SK-N-SH treated with all-trans-retinoic acid at 6 μM for 48 hours (cell line): Measurements from ENCODE around the gene TREML4.

Experiments
- ATAC-seq: fragments of 200-7000 bp; cut with Tn5 transposase; 3 replicates; pipeline ENCODE4 v1.9.1; 2020; ENCODE audit warnings: mild to moderate bottlenecking, moderate library complexity
- BACH2 ChIP-seq: fragments of 250-450 bp; sonication (Bioruptor Pico); IDR thresholded peaks from 2 replicates; pipeline ENCODE4 v1.9.0; 2021; ENCODE audit warnings: mild to moderate bottlenecking, borderline replicate concordance
- ESRRG ChIP-seq: fragments of 250-450 bp; sonication (Bioruptor Pico); IDR thresholded peaks from 2 replicates; pipeline ENCODE4 v1.6.1; 2021; ENCODE audit warnings: mild to moderate bottlenecking
- GLIS3 ChIP-seq: fragments of 250-450 bp; sonication (Bioruptor Pico); IDR thresholded peaks from 2 replicates; pipeline ENCODE4 v1.5.0; 2020; ENCODE audit warnings: mild to moderate bottlenecking, moderate library complexity
- PPARA ChIP-seq: fragments of 250-450 bp; sonication (Bioruptor Pico); IDR thresholded peaks from 2 replicates; pipeline ENCODE4 v1.5.0; 2020; ENCODE audit warnings: mild to moderate bottlenecking, borderline replicate concordance
- RARB ChIP-seq: fragments of 250-450 bp; sonication (Bioruptor Pico); IDR thresholded peaks from 2 replicates; pipeline ENCODE4 v1.8.0; 2021; ENCODE audit warnings: mild to moderate bottlenecking, moderate library complexity
- SNAI2 ChIP-seq: fragments of 250-450 bp; sonication (Bioruptor Pico); IDR thresholded peaks from 2 replicates; pipeline ENCODE4 v1.5.0; 2020; ENCODE audit warnings: mild to moderate bottlenecking, moderate library complexity
- TCF4 ChIP-seq: fragments of 250-450 bp; sonication (Bioruptor Pico); IDR thresholded peaks from 2 replicates; pipeline ENCODE4 v1.8.0; 2021; ENCODE audit warnings: mild to moderate bottlenecking, moderate library complexity, borderline replicate concordance
- TOX ChIP-seq: fragments of 250-450 bp; sonication (Bioruptor Pico); IDR thresholded peaks from 2 replicates; pipeline ENCODE4 v1.8.0; 2021; ENCODE audit warnings: mild to moderate bottlenecking, moderate library complexity, borderline replicate concordance
- ZC3H10 ChIP-seq: fragments of 250-450 bp; sonication (Bioruptor Pico); IDR thresholded peaks from 2 replicates; pipeline ENCODE4 v1.5.1; 2021; ENCODE audit warnings: mild to moderate bottlenecking, moderate library complexity
- ZFP3 ChIP-seq: fragments of 250-450 bp; sonication (Bioruptor Pico); IDR thresholded peaks from 2 replicates; pipeline ENCODE4 v1.5.0; 2020; ENCODE audit warnings: mild to moderate bottlenecking, moderate library complexity
- ZFP30 ChIP-seq: fragments of 450-650 bp; formaldehyde crosslinking; IDR thresholded peaks from 2 replicates; pipeline ENCODE4 v1.5.0; 2022; ENCODE audit warnings: mild to moderate bottlenecking, moderate library complexity
- ZNF565 ChIP-seq: fragments of 450-650 bp; formaldehyde crosslinking; conservative IDR thresholded peaks from 2 replicates; pipeline ENCODE4 v1.5.0; 2020; ENCODE audit warnings: low read depth, mild to moderate bottlenecking, moderate library complexity
- ZNF70 ChIP-seq: fragments of 450-650 bp; formaldehyde crosslinking; IDR thresholded peaks from 2 replicates; pipeline ENCODE4 v1.5.0; 2020; ENCODE audit warnings: mild to moderate bottlenecking, moderate library complexity
- ZNF8 ChIP-seq: fragments of 450-650 bp; formaldehyde crosslinking; IDR thresholded peaks from 2 replicates; pipeline ENCODE4 v1.5.0; 2020; ENCODE audit warnings: mild to moderate bottlenecking, moderate library complexity
- TF ChIP-seq, protein P1 (sequence below): fragments of 250-450 bp; sonication (Bioruptor Pico); IDR thresholded peaks from 2 replicates; pipeline ENCODE4 v1.5.1; 2020; ENCODE audit warnings: low read depth, mild to moderate bottlenecking, moderate library complexity
- TF ChIP-seq, protein P2 (sequence below): fragments of 250-450 bp; sonication (Bioruptor Pico); IDR thresholded peaks from 2 replicates; pipeline ENCODE4 v1.5.0; 2020; ENCODE audit warnings: mild to moderate bottlenecking, moderate library complexity
- TF ChIP-seq, protein P3 (sequence below): fragments of 250-450 bp; sonication (Bioruptor Pico); IDR thresholded peaks from 2 replicates; pipeline ENCODE4 v1.5.1; 2021; ENCODE audit warnings: mild to moderate bottlenecking, moderate library complexity
- TF ChIP-seq, protein P4 (sequence below): fragments of 250-450 bp; sonication (Bioruptor Pico); IDR thresholded peaks from 2 replicates; pipeline ENCODE4 v1.8.0; 2020; ENCODE audit warnings: mild to moderate bottlenecking, moderate library complexity, borderline replicate concordance
- TF ChIP-seq, protein P5 (sequence below): fragments of 250-450 bp; sonication (Bioruptor Pico); IDR thresholded peaks from 2 replicates; pipeline ENCODE4 v1.8.0; 2021; ENCODE audit warnings: low read depth, mild to moderate bottlenecking, moderate library complexity, borderline replicate concordance

The TREML4 gene, protein sequence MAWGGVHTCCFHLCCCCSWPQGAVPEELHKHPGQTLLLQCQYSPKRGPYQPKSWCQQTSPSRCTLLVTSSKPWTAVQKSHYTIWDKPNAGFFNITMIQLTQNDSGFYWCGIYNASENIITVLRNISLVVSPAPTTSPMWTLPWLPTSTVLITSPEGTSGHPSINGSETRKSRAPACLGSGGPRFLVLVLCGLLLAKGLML

DNA sequence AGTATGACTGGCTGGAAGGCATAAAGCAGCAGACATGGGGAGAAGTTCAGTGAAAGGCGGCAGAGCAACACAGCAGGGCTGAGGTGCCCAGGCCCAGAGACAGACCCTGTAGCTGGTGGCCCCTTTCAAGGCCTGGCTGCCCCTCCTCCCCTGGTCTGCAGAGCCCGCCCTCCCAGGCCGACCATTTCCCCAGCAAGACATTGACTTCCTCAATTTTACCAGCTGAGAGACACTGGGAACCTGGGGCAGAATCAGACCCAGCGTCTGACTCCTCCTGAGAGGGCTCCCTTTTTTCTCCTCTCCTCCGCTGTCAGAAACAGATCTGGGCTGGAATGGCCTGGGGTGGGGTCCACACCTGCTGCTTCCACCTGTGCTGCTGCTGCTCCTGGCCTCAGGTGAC, at the start of gene TREML4:
TREML4 (plus strand) TSS at position 254 of the 400 bp plus-strand sequence; CDS start at position 333, 79 bp downstream.
- no peak for TF ChIP-seq RARB
- TF ChIP-seq, protein P1, sequence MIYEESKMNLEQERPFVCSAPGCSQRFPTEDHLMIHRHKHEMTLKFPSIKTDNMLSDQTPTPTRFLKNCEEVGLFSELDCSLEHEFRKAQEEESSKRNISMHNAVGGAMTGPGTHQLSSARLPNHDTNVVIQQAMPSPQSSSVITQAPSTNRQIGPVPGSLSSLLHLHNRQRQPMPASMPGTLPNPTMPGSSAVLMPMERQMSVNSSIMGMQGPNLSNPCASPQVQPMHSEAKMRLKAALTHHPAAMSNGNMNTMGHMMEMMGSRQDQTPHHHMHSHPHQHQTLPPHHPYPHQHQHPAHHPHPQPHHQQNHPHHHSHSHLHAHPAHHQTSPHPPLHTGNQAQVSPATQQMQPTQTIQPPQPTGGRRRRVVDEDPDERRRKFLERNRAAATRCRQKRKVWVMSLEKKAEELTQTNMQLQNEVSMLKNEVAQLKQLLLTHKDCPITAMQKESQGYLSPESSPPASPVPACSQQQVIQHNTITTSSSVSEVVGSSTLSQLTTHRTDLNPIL (CRISPR knock-in tag), result no peak
- no peak for TF ChIP-seq TOX (CRISPR knock-in tag)
- no peak for TF ChIP-seq ZNF8 (CRISPR knock-in tag)
- TF ChIP-seq ESRRG (CRISPR knock-in tag), result no peak
- TF ChIP-seq SNAI2 (CRISPR knock-in tag), result no peak
- TF ChIP-seq, protein P2, sequence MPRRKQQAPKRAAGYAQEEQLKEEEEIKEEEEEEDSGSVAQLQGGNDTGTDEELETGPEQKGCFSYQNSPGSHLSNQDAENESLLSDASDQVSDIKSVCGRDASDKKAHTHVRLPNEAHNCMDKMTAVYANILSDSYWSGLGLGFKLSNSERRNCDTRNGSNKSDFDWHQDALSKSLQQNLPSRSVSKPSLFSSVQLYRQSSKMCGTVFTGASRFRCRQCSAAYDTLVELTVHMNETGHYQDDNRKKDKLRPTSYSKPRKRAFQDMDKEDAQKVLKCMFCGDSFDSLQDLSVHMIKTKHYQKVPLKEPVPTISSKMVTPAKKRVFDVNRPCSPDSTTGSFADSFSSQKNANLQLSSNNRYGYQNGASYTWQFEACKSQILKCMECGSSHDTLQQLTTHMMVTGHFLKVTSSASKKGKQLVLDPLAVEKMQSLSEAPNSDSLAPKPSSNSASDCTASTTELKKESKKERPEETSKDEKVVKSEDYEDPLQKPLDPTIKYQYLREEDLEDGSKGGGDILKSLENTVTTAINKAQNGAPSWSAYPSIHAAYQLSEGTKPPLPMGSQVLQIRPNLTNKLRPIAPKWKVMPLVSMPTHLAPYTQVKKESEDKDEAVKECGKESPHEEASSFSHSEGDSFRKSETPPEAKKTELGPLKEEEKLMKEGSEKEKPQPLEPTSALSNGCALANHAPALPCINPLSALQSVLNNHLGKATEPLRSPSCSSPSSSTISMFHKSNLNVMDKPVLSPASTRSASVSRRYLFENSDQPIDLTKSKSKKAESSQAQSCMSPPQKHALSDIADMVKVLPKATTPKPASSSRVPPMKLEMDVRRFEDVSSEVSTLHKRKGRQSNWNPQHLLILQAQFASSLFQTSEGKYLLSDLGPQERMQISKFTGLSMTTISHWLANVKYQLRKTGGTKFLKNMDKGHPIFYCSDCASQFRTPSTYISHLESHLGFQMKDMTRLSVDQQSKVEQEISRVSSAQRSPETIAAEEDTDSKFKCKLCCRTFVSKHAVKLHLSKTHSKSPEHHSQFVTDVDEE (CRISPR knock-in tag), result no peak
- no peak for TF ChIP-seq GLIS3 (CRISPR knock-in tag)
- no peak for TF ChIP-seq ZFP30 (CRISPR knock-in tag)
- no peak for TF ChIP-seq ZNF565 (CRISPR knock-in tag)
- TF ChIP-seq BACH2 (CRISPR knock-in tag), result no peak
- TF ChIP-seq, protein P3, sequence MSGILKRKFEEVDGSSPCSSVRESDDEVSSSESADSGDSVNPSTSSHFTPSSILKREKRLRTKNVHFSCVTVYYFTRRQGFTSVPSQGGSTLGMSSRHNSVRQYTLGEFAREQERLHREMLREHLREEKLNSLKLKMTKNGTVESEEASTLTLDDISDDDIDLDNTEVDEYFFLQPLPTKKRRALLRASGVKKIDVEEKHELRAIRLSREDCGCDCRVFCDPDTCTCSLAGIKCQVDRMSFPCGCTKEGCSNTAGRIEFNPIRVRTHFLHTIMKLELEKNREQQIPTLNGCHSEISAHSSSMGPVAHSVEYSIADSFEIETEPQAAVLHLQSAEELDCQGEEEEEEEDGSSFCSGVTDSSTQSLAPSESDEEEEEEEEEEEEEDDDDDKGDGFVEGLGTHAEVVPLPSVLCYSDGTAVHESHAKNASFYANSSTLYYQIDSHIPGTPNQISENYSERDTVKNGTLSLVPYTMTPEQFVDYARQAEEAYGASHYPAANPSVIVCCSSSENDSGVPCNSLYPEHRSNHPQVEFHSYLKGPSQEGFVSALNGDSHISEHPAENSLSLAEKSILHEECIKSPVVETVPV (CRISPR knock-in tag), result no peak
- no peak for TF ChIP-seq ZFP3 (CRISPR knock-in tag)
- TF ChIP-seq, protein P4, sequence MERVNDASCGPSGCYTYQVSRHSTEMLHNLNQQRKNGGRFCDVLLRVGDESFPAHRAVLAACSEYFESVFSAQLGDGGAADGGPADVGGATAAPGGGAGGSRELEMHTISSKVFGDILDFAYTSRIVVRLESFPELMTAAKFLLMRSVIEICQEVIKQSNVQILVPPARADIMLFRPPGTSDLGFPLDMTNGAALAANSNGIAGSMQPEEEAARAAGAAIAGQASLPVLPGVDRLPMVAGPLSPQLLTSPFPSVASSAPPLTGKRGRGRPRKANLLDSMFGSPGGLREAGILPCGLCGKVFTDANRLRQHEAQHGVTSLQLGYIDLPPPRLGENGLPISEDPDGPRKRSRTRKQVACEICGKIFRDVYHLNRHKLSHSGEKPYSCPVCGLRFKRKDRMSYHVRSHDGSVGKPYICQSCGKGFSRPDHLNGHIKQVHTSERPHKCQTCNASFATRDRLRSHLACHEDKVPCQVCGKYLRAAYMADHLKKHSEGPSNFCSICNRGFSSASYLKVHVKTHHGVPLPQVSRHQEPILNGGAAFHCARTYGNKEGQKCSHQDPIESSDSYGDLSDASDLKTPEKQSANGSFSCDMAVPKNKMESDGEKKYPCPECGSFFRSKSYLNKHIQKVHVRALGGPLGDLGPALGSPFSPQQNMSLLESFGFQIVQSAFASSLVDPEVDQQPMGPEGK (CRISPR knock-in tag), result no peak
- no peak for TF ChIP-seq ZC3H10 (CRISPR knock-in tag)
- ATAC-seq, result no peak

DNA sequence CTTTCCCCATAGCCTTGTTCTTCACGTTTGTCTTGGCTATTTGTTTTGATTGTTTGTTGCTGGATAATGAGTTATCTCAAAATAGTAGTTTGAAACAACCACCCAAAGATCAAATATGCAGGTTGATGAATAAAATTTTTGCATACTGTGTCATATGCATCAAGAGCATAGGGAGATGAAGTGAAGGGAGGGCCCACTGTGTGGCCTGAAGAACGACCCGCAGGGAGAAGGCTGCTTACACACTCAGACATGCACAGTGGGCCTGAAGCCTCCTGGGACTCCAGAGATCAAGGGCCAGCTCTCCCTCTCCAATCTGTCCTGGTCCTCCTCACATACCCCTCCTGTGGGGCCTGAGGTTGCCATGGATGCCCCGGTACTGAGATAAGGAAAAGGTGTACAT, 49.0 kb upstream of the TREML4 start:
- no peak for ATAC-seq

DNA sequence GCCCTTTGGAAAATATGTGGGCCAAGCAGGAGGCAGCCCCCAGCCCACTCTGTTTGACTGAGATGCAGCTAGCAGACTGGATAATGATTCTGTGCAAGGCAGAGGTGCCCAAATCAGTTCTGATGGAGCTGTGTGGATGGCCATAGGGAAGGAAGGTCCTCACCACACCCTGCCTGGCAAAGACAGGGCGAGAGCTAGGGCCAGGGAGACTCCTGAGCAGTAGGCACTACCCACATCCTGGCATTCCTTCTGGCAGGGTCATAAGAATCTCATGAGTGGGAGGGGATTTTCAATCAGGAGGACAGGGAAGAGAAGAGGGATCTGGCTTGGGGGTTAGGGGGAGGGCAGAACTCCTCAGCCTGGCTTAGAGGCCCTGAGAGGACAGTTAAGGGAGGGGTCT, 46.6 kb upstream of the TREML4 start:
- TF ChIP-seq ZC3H10 (CRISPR knock-in tag) (no peak), TCF4 (CRISPR knock-in tag) (no peak), SNAI2 (CRISPR knock-in tag) (no peak), ZNF565 (CRISPR knock-in tag) (no peak)
- ATAC-seq, result no peak

More for the DNA sequence above, 49.0 kb upstream of the TREML4 start:
- TF ChIP-seq, protein P5, sequence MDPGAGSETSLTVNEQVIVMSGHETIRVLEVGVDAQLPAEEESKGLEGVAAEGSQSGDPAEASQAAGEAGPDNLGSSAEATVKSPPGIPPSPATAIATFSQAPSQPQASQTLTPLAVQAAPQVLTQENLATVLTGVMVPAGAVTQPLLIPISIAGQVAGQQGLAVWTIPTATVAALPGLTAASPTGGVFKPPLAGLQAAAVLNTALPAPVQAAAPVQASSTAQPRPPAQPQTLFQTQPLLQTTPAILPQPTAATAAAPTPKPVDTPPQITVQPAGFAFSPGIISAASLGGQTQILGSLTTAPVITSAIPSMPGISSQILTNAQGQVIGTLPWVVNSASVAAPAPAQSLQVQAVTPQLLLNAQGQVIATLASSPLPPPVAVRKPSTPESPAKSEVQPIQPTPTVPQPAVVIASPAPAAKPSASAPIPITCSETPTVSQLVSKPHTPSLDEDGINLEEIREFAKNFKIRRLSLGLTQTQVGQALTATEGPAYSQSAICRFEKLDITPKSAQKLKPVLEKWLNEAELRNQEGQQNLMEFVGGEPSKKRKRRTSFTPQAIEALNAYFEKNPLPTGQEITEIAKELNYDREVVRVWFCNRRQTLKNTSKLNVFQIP (CRISPR knock-in tag), result no peak
- no peak for TF ChIP-seq PPARA (CRISPR knock-in tag)
- no peak for TF ChIP-seq ZNF70
- TF ChIP-seq SNAI2 (CRISPR knock-in tag), result no peak
